ENCODE data around the gene C16orf74. TPM values are rescaled to one million over a fixed set of nuclear protein-coding genes. Genes with fewer than 3 reads are reported as not detected.
A peak's percentile ranks its signal among the peaks of the same experiment; 100 is the strongest.

C16orf74 gene
- total and polyA plus RNA-seq, 2 of the 8 experiments (the other 6 are each of a cell fraction or from before 2014, with no cell fraction given), result 7.3 to 9.3 TPM

DNA sequence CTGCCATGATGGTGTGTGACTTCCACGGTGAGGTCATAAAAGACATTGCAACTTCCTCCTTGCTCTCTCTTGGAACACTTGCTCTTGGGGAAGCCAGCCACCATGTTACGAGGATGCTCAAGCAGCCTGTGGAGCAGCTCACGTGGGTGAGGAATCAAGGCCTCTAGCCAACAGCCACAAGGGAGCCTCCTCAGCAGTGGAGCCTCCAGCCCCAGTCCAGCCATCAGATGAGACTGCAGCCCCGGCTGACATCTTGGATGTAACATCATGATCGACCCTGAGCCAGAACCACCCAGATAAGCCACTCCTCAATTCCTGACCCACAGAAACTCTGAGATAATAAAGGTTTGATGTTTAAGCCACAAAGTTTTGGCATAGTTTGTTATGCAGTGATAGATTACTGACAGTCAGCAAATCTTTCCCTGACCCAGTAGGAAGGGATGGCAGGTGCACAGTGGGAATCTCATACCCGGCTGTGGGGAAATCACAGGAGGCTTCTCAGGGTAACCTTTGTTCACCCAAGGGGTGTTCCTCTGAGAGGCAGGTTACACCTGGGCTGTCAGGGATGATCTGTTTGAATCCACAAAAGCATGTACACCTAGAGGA lies 38.8 kb downstream of the C16orf74 start:
- 92% methylated on average over 6 of the region's 6 CpGs; no CpG with 5 or more reads in 1 of the 2 experiments for WGBS, 2 experiments (ENCODE audit: extremely low coverage in 1 of 2, insufficient coverage in 1 of 2, insufficient read length in 1 of 2, insufficient replicate concordance in 2 of 2, low coverage in 1 of 2, low lambda C conversion rate in 2 of 2, missing lambda C conversion rate in 1 of 2)
- H2BK120ac ChIP-seq (replicated peaks; ENCODE audit: low read depth, low read length), result no peak overlapping the region
- peaks cover 0 to 7% (median 2%) of the 10 kb centered on the region in 4 experiments; a peak in 3 of 7 replicates for H3K27me3 ChIP-seq (replicated peaks in 1 of 4; ENCODE audit: control insufficient read depth in 3 of 4, extremely low read depth in 1 of 4, insufficient read depth in 3 of 4, low read length in 3 of 4)
- 0 out of 2 replicates have a peak overlapping the region, but pooled peaks have one; percentile 9 for H2BK12ac ChIP-seq (ENCODE audit: low read depth, low read length)
- no peaks in the 10 kb centered on the region for H3K79me1 ChIP-seq (ENCODE audit: low read depth, low read length)
- H4K5ac ChIP-seq (ENCODE audit: insufficient read length, low read depth, low read length), result no peak overlapping the region
- no peak overlapping the region for H3K23ac ChIP-seq (ENCODE audit: insufficient read length)
- TF ChIP-seq ZNF274 (IDR thresholded peaks at IDR 0.05; ENCODE audit: borderline replicate concordance, extremely low read depth, low read length), result no peak
- TF ChIP-seq ASH2L (IDR thresholded peaks at IDR 0.05; ENCODE audit: low read length), result no peak
- TF ChIP-seq SAP30 (IDR thresholded peaks at IDR 0.05; ENCODE audit: insufficient read depth, insufficient replicate concordance, low read length), result no peak
- TF ChIP-seq SIRT6 (IDR thresholded peaks at IDR 0.05; ENCODE audit: low read length), result no peak
- TF ChIP-seq EP300 (IDR thresholded peaks at IDR 0.05; ENCODE audit: borderline replicate concordance in 1 of 2, low read depth in 2 of 2, low read length in 2 of 2), result no peak
- TF ChIP-seq SP1 (IDR thresholded peaks at IDR 0.05; ENCODE audit: low read depth, low read length), result no peak
- TF ChIP-seq RAD21 (IDR thresholded peaks at IDR 0.05 in 1 of 2, conservative IDR thresholded peaks at IDR 0.05 in 1 of 2; ENCODE audit: low read depth in 2 of 2, low read length in 2 of 2), result no peak
- no peaks in the 10 kb centered on the region for H3K36me3 ChIP-seq (ENCODE audit: control insufficient read depth in 2 of 4, insufficient read depth in 4 of 4, low read length in 3 of 4)
- H3K9me3 ChIP-seq (ENCODE audit: insufficient read depth in 2 of 2, low read depth in 1 of 2, low read length in 1 of 2), result peaks cover 5 to 6% of the 10 kb centered on the region in 2 experiments; a peak in 3 of 4 replicates
- H3K9ac ChIP-seq (replicated peaks in 1 of 4; ENCODE audit: extremely low read depth in 1 of 4, low read depth in 3 of 4, low read length in 3 of 4), result no peak overlapping the region
- H2AK5ac ChIP-seq (ENCODE audit: low read depth, low read length), result no peak overlapping the region
- no peak overlapping the region for H3K27ac ChIP-seq (ENCODE audit: low read depth, low read length)
- H3K79me2 ChIP-seq (ENCODE audit: control insufficient read depth in 1 of 2, insufficient read depth in 2 of 2, low read length in 2 of 2), result no peaks in the 10 kb centered on the region
- no peak overlapping the region for H3K4ac ChIP-seq (replicated peaks; ENCODE audit: insufficient read length, low read depth, low read length)
- H3K4me2 ChIP-seq (ENCODE audit: insufficient read depth in 1 of 2, low read depth in 2 of 2, low read length in 2 of 2), result no peak overlapping the region
- H3K4me3 ChIP-seq (ENCODE audit: extremely low read depth in 1 of 4, insufficient read depth in 2 of 4, low read depth in 3 of 4, low read length in 4 of 4), result no peak overlapping the region
- FAIRE-seq, result no peak
- H4K91ac ChIP-seq (replicated peaks; ENCODE audit: insufficient read length, low read length), result no peak overlapping the region
- H2BK15ac ChIP-seq (ENCODE audit: low read length), result no peak overlapping the region
- no peak overlapping the region for H3K56ac ChIP-seq (replicated peaks; ENCODE audit: insufficient read length, low read depth, low read length)
- no peak overlapping the region for H4K8ac ChIP-seq (ENCODE audit: extremely low read depth, insufficient read depth, low read length)
- no peak for DNase-seq (ENCODE audit: low read depth in 1 of 2, low spot score in 2 of 2)
- ChIA-PET POLR2A (ENCODE audit: partially characterized antibody) (no interaction called here), CTCF (ENCODE audit: partially characterized antibody) (interaction anchor here (0.7 to 20.7 kb wide), 5 partner anchors 17 to 221 kb away, joined by 3 to 620 read pairs (median 3); partner anchors contain the start of gene GINS2)
- H2BK20ac ChIP-seq (ENCODE audit: low read length), result no peak overlapping the region
- no peak overlapping the region for H2AFZ ChIP-seq (ENCODE audit: low read length)
- H3K4me1 ChIP-seq (replicated peaks in 1 of 4; ENCODE audit: control insufficient read depth in 3 of 4, insufficient read depth in 4 of 4, low read length in 3 of 4), result peaks cover 0 to 10% (median 7%) of the 10 kb centered on the region in 4 experiments; a peak in 6 of 7 replicates
- H3K14ac ChIP-seq (ENCODE audit: insufficient read length), result no peak overlapping the region
- no peak overlapping the region for H2BK5ac ChIP-seq (ENCODE audit: low read depth, low read length)
- H3K23me2 ChIP-seq (ENCODE audit: low read depth, low read length), result peaks cover 8% of the 10 kb centered on the region; the same call in 1 of the 2 replicates
- H4K20me1 ChIP-seq (replicated peaks in 1 of 2; ENCODE audit: control insufficient read depth in 1 of 2, insufficient read depth in 2 of 2, low read length in 2 of 2), result no peaks in the 10 kb centered on the region
- H3K18ac ChIP-seq (ENCODE audit: extremely low read depth, low read length), result no peak overlapping the region
